Mesothelial cell of epicardium (in vitro differentiated cells): Measurements from ENCODE around the gene RAB20. TPM values are rescaled to one million over a fixed set of nuclear protein-coding genes. Genes with fewer than 3 reads are reported as not detected.

Source experiments
- DNase-seq, 2 experiments: peaks; one replicate each; pipeline ENCODE4 v3.0.0; 2021; ENCODE audit warnings: low spot score in 2 of 2; ENCODE audit not compliant: unreplicated experiment in 2 of 2
- H3K27ac Mint-ChIP-seq: 2 replicates; pipeline ENCODE4 v1.8.0; 2021; ENCODE audit warnings: mixed read lengths
- H3K27me3 Mint-ChIP-seq: 2 replicates; pipeline ENCODE4 v1.8.0; 2021; ENCODE audit warnings: low read depth, mixed read lengths
- H3K36me3 Mint-ChIP-seq: 2 replicates; pipeline ENCODE4 v1.8.0; 2021; ENCODE audit warnings: mixed read lengths
- H3K4me1 Mint-ChIP-seq: 2 replicates; pipeline ENCODE4 v1.8.0; 2021; ENCODE audit warnings: mixed read lengths
- H3K4me3 Mint-ChIP-seq: 2 replicates; pipeline ENCODE4 v1.8.0; 2021; ENCODE audit warnings: mild to moderate bottlenecking, moderate library complexity, mixed read lengths
- H3K9me3 Mint-ChIP-seq: 2 replicates; pipeline ENCODE4 v1.8.0; 2021; ENCODE audit warnings: mixed read lengths
- total RNA-seq: library from RNA; stranded (reverse); gene quantifications from 3 replicates; pipeline ENCODE4 v1.2.1, GENCODE V29; 2021
- TF ChIP-seq, protein P1 (sequence below): fragments of 200-600 bp; sonication (generic); IDR thresholded peaks from one replicate; pipeline ENCODE4 v1.5.0; 2021; ENCODE audit warnings: antibody characterized with exemption; ENCODE audit not compliant: unreplicated experiment

Gene RAB20
- total RNA-seq, 1 donor from 2014 or later: 8.9 TPM

DNA sequence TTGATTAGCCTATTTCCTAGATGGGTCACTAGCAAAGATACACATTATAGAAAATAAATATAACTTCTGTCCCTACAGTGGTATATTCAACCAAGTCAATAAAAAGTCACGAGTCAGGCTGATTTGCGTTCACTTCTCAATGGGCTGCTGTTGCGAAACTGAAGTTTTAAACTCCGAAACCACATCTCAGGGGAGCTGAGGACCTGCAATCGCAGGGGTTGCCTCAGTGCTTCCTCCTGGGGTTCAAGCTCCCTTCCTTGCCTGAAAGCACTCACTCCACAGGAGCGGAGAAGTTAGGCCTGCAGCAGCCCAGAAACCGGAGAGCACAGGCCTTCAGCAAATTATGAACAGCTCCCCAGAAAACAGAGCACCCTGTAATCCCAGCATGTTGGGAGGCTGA is 39.6 kb downstream of the RAB20 start:
- no peak for DNase-seq
- Mint-ChIP-seq H3K4me1 (peaks cover 15% of the 10 kb centered on the region), H3K36me3 (no peaks in the 10 kb centered on the region), H3K4me3 (no peak overlapping the region), H3K27me3 (no peaks in the 10 kb centered on the region), H3K27ac (no peak overlapping the region), H3K9me3 (no peaks in the 10 kb centered on the region)
- TF ChIP-seq, protein P1, sequence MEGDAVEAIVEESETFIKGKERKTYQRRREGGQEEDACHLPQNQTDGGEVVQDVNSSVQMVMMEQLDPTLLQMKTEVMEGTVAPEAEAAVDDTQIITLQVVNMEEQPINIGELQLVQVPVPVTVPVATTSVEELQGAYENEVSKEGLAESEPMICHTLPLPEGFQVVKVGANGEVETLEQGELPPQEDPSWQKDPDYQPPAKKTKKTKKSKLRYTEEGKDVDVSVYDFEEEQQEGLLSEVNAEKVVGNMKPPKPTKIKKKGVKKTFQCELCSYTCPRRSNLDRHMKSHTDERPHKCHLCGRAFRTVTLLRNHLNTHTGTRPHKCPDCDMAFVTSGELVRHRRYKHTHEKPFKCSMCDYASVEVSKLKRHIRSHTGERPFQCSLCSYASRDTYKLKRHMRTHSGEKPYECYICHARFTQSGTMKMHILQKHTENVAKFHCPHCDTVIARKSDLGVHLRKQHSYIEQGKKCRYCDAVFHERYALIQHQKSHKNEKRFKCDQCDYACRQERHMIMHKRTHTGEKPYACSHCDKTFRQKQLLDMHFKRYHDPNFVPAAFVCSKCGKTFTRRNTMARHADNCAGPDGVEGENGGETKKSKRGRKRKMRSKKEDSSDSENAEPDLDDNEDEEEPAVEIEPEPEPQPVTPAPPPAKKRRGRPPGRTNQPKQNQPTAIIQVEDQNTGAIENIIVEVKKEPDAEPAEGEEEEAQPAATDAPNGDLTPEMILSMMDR: no peak

DNA sequence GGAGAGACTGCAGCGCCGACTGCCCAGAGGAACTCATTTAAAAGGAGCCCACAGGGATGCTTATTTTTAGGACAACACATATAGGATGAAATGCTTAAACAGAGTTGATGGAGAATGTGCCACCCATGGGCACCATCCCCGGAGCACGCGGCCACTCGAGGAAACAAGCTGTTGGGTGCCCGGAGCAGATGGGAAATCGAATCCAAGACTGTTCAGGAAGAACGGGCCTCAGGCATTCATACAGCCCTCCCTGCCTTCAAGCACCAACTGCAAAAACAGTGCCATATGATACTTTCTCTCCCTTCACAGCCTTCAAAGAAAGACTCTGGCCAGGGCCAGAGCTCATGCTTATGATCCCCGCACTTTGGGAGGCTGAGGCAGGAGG is 40.2 kb downstream of the RAB20 start:
- peaks cover 13% of the 10 kb centered on the region for H3K4me1 Mint-ChIP-seq
- DNase-seq: no peak
- no peaks in the 10 kb centered on the region for H3K9me3 Mint-ChIP-seq
- H3K4me3 Mint-ChIP-seq: no peak overlapping the region
- no peaks in the 10 kb centered on the region for H3K36me3 Mint-ChIP-seq
- no peaks in the 10 kb centered on the region for H3K27me3 Mint-ChIP-seq
- TF ChIP-seq, protein P1: no peak
- no peak overlapping the region for H3K27ac Mint-ChIP-seq

DNA sequence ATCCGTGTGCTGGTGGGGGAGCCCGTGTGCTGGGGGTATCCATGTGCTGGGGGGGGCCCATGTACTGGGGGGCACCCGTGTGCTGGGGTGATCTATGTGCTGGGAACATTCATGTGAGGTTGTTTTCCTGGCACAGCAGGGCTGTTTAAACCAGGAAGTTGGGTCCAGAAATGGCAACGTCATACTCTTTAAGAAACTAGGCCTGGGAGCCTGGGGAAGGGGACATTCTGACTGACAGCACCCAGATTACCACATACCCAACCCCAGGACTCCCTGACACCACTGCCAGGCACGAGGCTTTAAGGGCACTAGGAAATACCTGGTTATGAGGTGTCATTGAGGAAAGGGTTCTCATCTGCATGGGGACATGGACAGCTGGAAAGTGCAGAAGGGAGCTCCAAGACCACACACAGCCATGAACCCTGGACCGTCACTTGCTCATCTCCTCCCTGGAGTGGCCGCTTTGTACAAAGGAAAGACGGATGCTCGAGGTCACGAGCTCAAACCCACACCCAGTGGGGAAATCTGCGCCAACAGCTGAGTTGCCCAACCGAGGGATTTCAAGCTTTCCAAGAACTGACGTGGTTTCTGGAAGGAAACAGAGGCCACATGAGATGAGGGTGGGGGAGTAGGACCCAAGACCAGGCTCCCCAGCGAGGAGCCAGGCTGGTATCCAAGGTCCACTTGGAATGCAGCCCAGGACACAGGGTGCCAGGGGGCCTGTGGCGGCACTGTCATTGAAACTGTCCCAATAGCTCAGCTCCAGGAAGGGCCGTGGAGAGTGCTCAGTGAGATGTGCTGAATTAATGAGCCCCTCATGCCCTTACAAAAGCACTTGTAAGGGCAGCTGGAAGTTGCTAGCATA is 40.9 kb downstream of the RAB20 start:
- H3K4me1 Mint-ChIP-seq: peaks cover 11% of the 10 kb centered on the region
- no peak overlapping the region for H3K4me3 Mint-ChIP-seq
- no peaks in the 10 kb centered on the region for H3K27me3 Mint-ChIP-seq
- DNase-seq: no peak
- H3K36me3 Mint-ChIP-seq: no peaks in the 10 kb centered on the region
- no peaks in the 10 kb centered on the region for H3K9me3 Mint-ChIP-seq
- TF ChIP-seq, protein P1: no peak
- no peak overlapping the region for H3K27ac Mint-ChIP-seq

DNA sequence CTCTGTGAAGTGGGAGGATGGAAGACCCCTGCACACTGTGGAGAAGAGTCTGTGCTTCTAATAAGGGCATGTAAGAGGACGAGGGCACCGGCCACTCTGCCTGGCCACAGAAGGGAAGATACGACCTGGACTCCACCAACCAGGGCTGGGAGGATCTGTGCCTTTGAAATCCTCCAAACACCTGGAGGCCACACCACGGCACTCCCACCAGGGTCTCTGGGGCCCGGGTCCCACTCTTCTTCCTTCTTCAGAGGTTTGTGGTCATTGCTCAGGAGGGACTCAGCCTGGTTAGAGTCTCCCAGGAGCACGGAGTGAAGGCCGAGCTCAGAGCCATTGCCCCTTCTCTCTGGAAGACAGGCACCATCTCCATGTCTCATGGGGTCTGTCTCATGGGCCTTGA is 42.0 kb downstream of the RAB20 start:
- Mint-ChIP-seq H3K27me3 (no peaks in the 10 kb centered on the region), H3K27ac (no peak overlapping the region), H3K9me3 (no peaks in the 10 kb centered on the region), H3K36me3 (peaks cover 9% of the 10 kb centered on the region), H3K4me1 (peaks cover 1% of the 10 kb centered on the region), H3K4me3 (no peak overlapping the region)
- TF ChIP-seq, protein P1: no peak
- DNase-seq: no peak

DNA sequence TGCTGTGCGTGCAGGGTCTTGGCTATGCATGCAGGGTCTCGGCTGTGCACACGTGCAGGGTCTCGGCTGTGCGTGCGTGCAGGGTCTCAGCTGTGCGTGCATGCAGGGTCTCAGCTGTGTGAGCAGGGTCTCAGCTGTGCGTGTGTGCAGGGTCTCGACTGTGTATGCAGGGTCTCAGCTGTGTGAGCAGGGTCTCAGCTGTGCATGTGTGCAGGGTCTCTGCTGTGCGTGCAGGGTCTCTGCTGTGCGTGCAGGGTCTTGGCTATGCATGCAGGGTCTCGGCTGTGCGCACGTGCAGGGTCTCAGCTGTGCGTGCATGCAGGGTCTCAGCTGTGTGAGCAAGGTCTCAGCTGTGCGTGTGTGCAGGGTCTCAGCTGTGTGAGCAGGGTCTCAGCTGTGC is 42.5 kb downstream of the RAB20 start:
- no peak overlapping the region for H3K27ac Mint-ChIP-seq
- DNase-seq: no peak
- TF ChIP-seq, protein P1: no peak
- no peak overlapping the region for H3K4me3 Mint-ChIP-seq
- peaks cover 13% of the 10 kb centered on the region for H3K36me3 Mint-ChIP-seq
- no peaks in the 10 kb centered on the region for H3K27me3 Mint-ChIP-seq
- H3K9me3 Mint-ChIP-seq: no peaks in the 10 kb centered on the region
- H3K4me1 Mint-ChIP-seq: no peaks in the 10 kb centered on the region
